HS-27A (cell line): ENCODE data around the gene ERCC6.

ENCODE experiments used
- DNase-seq: peaks from one replicate; pipeline ENCODE4 v3.0.0-alpha.2; 2012; ENCODE audit warnings: low read depth, missing footprints

Gene ERCC6

GRCh38 chr10:49512121-49512809 lies 26.7 kb downstream of the ERCC6 start:
- DNase-seq: no peak

- DNase-seq: no peak
These were observed 29.1 kb downstream of the ERCC6 start for GRCh38 chr10:49509771-49510303.

- no peak for DNase-seq
These were observed 30.3 kb downstream of the ERCC6 start for GRCh38 chr10:49508654-49509053.

- DNase-seq: no peak
These were observed 30.7 kb downstream of the ERCC6 start for GRCh38 chr10:49508249-49508648.

GRCh38 chr10:49505589-49505988 lies 33.3 kb downstream of the ERCC6 start:
- no peak for DNase-seq

- no peak for DNase-seq
These were observed 33.8 kb downstream of the ERCC6 start for GRCh38 chr10:49505076-49505475.

GRCh38 chr10:49504528-49504927 lies 34.4 kb downstream of the ERCC6 start:
- no peak for DNase-seq

- no peak for DNase-seq
These were observed 36.6 kb downstream of the ERCC6 start for GRCh38 chr10:49502358-49502757.

- DNase-seq: no peak
These were observed 38.5 kb downstream of the ERCC6 start for GRCh38 chr10:49500412-49500811.

GRCh38 chr10:49499305-49499851 lies 39.5 kb downstream of the ERCC6 start:
- no peak for DNase-seq

- no peak for DNase-seq
These were observed 40.5 kb downstream of the ERCC6 start for GRCh38 chr10:49498425-49498824.

- no peak for DNase-seq
These were observed 41.6 kb downstream of the ERCC6 start for GRCh38 chr10:49497358-49497757.

- no peak for DNase-seq
These were observed 50.7 kb downstream of the ERCC6 start for GRCh38 chr10:49488056-49488717.

- no peak for DNase-seq
These were observed 52.2 kb downstream of the ERCC6 start for GRCh38 chr10:49486738-49487137.

GRCh38 chr10:49486009-49486408 lies 52.9 kb downstream of the ERCC6 start:
- no peak for DNase-seq

GRCh38 chr10:49484486-49485235 lies 54.3 kb downstream of the ERCC6 start:
- DNase-seq: peak; percentile 26

GRCh38 chr10:49478819-49479218 lies 60.1 kb downstream of the ERCC6 start:
- no peak for DNase-seq

GRCh38 chr10:49474901-49475300 lies 64.0 kb downstream of the ERCC6 start:
- no peak for DNase-seq

- DNase-seq: no peak
These were observed 67.4 kb downstream of the ERCC6 start for GRCh38 chr10:49471532-49471931.

- no peak for DNase-seq
These were observed 73.2 kb downstream of the ERCC6 start for GRCh38 chr10:49465736-49466135.
